Right lobe of liver (tissue), 4 donors: ENCODE results near the gene LIG4.

Experiments
- POLR2A ChIP-seq: fragments of 450-650 bp; IDR thresholded peaks from one replicate; pipeline ENCODE4 v1.6.1; 2017; ENCODE audit warnings: antibody characterized with exemption, mild to moderate bottlenecking
- TF ChIP-seq, protein P1 (sequence below), 4 donors: fragments of 200-600 bp in 3 of 4; fragments of 450-650 bp in 1 of 4; IDR thresholded peaks; one replicate each; pipeline versions ENCODE4 v1.5.1 to v1.8.0; 2016 to 2022; ENCODE audit warnings: antibody characterized with exemption in 4 of 4, mild to moderate bottlenecking in 2 of 4
- donor health status: DM: no; HTN: no; CAD: no.
- donor health status: DM: no; HTN: no; CAD: no.
- donor health status: DM: no; HTN: yes; CAD: no.

DNA sequence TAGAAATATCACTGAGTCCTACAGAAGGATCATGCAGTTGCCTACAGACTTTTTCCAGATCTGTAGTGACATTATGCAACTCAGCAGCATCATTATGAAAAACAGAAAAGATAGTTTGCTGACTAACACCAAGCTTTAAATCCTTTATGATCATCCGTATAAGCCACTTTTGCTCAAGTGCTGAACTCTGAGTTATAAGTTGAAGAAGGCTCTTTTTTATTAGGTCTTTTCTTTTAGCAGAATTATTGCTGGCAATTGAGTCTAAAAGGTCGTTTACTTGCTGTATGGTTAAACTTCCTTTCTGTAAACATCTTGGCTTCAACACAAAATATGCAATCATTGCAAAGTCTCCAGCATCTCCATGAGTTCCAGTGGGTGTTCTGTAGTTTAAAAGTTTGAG, 4.8 kb downstream of the LIG4 start:
- TF ChIP-seq, protein P1, sequence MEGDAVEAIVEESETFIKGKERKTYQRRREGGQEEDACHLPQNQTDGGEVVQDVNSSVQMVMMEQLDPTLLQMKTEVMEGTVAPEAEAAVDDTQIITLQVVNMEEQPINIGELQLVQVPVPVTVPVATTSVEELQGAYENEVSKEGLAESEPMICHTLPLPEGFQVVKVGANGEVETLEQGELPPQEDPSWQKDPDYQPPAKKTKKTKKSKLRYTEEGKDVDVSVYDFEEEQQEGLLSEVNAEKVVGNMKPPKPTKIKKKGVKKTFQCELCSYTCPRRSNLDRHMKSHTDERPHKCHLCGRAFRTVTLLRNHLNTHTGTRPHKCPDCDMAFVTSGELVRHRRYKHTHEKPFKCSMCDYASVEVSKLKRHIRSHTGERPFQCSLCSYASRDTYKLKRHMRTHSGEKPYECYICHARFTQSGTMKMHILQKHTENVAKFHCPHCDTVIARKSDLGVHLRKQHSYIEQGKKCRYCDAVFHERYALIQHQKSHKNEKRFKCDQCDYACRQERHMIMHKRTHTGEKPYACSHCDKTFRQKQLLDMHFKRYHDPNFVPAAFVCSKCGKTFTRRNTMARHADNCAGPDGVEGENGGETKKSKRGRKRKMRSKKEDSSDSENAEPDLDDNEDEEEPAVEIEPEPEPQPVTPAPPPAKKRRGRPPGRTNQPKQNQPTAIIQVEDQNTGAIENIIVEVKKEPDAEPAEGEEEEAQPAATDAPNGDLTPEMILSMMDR (IDR thresholded peaks at IDR 0.05) = no peak
- no peak for TF ChIP-seq POLR2A
